NCI-H2107 treated with DMSO at 0.1 percent for 48 hours (cell line): Measurements from ENCODE around the gene ENTPD2.

Experiments used
- DNase-seq: peaks from one replicate; lab custom pipeline; 2025; ENCODE audit not compliant: unreplicated experiment; lab: John Stamatoyannopoulos, UW

ENTPD2 gene

DNA sequence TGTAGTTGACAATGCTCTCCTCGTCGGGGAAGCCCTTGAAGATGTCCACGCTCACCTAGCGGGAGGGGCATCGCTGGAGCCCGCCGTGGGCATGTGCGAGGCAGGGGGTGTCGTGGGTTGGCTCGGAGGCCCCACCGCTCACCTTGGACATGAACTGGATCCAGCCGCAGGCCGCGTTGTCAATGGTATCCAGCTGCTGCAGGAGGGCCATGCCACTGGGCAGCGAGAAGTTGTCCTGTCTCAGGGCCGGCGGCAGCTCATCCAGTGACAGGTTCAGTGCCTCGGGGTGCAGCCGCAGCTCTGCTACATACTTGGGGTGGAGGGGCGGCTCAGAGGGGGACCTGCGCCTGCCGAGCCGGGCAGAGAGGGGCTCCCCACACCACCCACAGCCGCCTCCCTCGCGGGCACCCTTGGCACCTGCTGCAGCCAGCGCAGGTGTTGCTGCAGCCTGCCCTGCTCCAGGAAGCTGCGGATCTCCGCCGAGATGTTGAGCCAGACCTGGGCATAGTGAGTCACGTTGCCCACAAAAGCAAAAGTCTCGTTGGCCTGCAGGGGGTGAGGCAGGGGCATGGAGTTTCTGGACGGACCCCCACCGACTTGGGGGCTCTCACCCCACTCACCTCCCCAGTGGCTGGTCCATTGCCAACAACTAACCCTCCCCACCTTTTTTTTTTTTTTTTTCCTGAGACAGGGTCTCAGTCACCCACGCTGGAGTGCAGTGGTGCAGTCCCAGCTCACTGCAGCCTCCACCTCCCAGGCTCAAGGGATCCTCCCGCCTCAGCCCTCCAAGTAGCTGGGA is 34.9 kb downstream of the ENTPD2 start:
- DNase-seq = no peak

DNA sequence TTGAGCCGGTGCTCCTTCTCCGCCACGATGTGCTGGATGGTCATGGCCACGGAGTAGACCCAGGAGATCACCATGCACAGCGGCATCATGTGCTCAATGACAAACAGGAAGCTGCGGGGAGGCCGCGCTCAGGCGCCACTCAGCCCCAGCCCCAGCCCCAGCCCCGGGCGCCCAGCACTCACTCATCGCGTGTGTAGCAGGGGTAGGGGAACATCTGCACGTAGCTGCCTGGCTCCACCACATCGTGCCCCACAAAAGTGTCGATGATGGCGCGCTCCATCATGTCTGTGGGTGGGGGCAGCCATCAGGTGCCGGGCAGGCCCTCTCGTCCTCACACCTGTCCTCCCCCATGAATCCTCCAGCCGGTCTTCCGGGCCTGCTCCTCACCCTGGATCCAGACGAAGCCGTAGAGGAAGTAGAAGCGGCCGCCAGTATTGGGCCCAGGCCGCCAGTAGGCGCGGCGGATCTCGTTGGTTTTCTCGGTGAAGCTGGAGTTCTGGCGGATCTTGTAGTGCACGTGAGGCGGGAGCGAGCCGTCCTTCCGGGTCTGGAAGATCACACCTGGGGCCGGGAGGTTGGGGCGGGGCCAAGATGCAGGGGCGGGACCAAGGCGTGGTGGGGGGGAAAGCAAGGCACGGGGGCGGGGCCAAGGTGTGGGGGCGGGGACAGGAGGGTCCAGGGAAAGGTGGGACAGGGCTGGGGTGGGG is 35.9 kb downstream of the ENTPD2 start:
- no peak for DNase-seq

DNA sequence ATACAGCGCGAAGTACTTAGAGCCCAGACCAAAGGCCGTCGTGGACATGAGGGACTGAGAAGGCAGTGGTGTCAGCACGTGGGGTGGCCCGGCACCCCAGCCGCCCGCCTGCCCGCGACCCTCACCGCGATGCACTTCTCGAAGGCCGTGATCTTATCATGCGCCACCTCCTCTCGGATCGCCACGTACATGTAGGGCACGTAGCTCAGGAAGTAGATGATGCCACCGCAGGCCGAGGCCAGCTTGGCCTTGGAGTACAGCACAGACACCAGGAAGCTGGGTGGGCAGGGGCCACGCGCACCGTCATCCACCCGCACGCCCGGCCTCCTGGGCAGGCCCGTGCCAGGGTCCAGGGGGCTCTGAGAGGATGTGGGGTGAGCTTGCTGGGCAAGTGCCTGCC is 36.8 kb downstream of the ENTPD2 start:
- DNase-seq = no peak

DNA sequence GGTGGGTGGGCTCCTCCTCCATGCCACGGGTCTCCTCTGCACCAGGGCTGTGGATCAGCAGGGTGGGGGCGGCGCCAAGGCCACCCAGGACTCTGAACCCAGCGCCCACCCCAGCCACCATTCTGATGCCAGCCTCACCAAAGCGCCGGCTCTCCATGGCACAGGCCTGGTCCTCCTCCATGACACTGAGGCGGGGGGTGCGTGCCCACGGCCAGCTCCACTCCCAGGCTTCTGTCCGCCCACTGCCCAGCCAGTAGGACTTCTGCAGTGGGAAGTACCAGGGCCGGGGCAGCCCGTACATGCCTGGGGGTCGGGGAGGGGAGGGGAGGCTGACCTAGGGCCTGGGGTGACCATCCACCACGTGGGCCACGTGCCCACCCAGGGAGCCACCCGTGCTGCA is 37.4 kb downstream of the ENTPD2 start:
- DNase-seq = no peak

DNA sequence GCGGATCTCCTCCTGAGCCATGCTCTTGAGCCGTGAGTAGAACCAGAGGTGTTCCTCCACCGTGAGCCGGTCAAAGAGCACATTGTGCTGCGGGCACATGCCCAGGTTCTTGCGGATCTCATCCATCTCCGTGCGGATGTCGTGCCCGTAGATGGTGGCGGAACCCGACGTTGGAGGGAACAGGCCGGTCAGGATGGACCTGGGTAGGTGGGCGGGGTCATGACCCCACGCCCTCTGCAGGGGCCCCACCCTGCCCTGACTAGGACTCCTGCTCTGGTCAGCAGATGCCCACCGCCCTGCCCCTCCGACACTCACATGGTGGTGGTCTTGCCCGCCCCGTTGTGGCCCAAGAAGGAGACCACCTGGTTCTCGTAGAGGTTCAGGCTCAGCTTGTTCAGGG is 37.9 kb downstream of the ENTPD2 start:
- DNase-seq = no peak

DNA sequence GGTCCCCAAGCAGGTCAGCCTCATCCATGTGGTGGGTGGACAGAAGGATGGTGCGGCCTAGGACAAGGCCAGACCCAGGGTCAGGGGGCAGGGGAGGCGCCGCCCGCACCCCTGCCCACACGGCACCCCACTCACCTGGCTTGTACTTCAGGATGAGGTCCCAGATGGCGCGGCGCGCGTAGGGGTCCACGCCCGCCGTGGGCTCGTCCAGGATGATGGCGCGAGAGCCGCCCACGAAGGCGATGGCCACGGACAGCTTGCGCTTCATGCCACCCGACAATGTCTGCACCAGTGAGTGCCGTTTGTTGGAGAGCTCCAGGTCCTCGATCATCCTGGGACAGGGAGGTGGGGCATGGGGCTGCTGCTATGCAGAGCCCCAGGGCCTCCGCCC is 38.3 kb downstream of the ENTPD2 start:
- DNase-seq = no peak

DNA sequence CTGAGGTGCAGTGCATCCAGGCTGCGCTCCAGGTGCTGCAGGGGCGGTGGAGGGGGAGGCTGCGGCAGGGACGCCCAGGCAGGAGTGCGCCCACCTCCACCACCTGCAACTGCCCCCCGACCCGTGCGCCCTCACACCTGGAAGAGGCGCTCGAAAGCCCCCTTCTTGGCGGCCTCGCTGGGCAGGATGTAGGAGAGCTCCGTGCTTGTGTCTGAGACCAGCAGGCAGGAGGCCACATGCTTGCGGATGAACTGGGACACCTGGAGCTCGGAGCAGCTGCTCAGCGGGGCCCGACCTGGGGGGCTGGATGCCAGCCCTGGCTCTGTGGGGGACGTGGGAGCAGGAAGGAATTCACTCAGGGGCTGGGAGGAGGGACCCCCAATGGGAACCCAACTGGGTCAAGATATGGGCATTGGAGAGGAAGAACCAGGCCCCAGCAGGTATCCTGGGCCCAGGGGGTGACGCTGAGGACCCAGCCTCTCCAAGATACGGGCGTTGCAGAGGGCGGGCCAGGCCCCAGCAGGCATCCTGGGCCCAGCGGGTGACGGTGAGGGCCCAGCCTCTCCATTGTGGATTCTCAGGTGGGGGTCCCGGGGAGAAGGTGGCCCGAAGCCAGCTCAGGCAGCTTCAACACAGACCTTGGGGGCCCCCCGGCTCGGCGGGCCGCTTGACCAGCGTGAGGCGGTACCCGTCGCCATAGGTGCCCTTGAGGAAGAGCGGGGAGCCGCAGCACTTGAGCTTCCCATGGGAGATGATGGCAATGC is 38.9 kb downstream of the ENTPD2 start:
- DNase-seq = no peak

DNA sequence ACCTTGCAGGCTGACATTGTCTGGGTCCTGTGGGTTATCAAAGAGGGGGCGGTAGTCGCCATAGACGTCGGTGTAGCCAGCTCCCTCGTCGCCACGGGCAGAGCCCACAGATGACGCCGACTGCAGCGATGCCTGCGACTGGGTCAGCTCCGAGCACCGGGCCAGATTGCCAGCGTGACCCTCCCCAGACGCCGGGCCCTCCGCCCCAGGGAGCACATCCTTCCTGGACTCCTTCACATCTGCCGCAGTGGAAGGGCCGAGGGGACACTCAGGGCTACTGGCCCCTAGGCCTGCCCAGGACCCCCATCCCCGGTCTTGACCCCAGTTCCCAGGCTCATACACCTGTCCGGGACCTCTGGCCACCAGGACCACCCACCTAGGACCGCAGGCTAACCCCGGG is 39.7 kb downstream of the ENTPD2 start:
- no peak for DNase-seq

DNA sequence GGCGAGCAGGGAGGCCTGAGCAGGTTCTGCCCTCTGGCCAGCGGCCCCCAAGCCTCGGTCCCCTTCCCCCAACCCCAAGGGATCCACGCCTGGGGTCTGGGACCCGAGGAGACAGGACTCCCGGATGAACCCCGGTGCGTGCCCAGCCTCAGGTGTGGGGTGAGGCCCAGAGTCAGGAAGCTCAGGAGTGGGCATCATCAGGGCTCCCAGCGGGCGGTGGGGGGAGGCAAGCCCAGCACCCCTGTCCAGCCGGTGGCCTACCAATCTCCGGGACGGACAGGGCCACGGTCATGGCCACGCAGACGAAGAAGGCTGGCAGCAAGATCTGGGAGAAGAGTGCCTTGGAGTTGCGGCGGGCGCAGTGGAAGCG is 40.3 kb downstream of the ENTPD2 start:
- no peak for DNase-seq

DNA sequence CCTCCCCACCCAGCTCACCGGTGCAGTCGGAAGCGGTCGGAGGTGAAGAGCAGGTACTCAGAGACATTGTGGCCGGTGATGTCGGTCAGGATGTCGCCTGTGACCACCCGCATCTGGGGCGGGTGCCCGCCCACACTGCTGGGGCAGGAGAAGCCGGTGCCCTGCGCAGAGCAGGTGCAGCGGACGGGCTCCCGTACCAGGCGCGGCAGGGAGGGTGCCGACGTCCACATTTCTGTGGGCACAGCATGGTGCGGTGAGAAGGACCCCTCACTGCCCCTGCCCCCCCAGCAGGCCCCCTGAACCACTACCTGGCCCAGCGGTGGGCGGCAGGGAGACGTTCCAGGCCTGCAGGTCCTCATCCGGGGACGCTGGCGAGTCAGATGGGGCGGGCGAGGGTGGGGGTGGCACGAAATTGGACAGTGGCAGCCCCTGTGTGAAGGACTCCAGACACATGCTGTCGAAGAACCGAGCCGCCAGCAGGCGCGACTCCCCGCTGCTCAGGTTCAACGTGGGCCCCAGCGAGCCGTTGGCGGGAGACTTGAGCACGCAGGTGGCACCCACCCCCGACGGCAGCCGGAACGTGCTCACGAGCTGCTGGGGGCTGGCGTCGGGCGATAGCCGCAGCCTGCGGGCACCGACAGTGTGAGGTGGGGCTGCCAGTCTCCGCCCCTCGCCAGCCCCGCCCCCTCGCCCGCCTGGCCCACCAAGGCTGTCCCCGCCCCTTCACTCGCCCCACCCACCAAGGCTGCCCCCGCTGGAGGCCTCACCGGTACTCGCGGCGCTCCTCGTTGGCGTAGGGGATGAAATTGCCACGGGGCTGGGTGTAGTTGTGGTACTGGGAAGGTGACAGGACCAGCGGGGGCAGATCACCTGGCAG is 40.9 kb downstream of the ENTPD2 start:
- no peak for DNase-seq

DNA sequence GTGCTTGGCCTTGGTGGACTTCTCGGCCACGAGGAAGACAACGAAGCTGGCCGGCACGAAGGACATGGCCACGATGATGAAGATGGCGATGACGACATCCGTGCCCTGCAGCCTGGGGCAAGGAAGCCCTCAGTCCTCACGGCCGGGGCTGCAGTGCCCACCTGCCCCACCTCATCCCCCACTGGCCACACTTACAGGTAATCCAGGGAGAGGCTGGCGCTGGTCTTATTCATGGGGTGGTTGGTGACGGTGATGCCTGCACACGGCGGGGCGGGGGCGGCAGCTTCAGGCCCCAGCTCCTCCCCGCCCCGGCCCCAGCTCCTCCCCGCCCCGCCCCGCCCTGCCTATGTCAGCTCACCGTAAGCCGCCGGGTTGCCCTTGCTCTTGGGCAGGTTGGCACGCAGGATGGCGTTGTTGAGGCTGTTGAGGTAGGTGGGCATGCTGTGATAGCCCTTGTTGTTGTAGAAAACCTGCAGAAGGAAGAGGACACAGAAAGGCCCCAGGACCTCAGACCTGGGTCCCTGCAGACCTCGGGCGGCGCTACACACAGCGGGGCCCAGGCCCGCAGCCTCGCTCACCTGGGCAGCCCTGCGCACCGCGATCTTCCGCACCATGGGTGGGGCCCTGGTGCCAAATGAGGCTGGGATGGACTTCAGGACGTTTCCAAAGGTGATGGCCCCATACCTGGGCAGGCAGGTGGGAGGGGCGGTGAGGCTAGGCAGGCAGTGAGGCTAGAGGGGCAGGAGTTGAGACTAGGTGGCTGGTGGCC is 41.8 kb downstream of the ENTPD2 start:
- no peak for DNase-seq

DNA sequence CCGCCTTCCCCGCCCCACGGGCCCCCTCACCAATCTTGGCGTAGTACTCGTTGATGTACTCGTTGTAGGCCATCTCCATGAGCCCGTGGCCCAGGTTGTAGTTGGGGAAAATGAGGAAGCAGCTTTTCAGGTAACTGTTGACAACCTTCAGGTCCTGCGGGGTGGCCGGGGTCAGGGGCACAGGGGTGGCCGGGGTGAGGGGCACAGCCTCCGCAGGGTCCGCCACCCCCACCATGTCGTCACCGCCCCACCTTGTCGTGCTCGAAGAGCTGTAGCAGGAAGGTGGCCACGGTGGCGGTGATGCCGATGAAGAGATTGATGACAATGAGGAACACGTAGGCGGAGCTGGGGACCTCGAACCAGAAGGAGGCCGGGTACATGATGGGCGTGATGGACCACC is 42.7 kb downstream of the ENTPD2 start:
- no peak for DNase-seq

DNA sequence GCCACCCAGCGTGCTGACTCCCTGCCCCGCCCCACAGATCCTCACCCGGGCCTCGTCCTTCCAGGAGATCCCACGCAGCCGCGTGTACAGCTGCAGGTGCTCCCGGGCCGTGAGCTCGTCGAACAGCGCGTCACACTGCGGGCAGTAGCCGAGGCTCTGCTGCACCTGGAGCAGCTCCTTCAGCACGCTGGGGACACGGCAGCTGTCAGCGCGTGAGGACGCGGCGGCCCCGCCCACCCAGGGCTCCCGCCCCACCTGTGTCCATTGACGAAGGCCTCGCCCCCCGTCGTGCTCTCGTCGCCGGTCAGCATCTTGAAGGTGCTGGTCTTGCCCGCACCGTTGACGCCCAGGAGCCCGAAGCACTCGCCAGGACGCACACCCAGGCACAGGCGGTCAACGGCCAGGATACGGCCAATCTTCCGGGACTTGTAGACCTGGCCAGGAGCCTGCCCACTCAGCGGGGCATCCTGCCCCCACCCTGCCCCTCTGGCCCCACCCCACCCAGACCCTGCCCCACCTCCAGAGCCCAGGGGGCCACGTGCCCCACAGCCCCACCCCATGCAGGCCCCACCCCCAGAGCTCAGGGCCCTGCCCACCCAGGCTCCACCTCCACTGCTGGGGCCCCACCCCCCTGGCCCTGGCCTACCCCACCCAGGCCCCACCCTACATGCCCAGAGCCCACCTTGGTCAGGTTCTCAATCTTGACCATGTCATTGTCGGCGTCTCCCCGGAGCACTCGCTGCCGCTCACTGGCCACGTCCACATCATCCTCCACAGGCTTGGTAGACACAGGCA is 43.7 kb downstream of the ENTPD2 start:
- no peak for DNase-seq

DNA sequence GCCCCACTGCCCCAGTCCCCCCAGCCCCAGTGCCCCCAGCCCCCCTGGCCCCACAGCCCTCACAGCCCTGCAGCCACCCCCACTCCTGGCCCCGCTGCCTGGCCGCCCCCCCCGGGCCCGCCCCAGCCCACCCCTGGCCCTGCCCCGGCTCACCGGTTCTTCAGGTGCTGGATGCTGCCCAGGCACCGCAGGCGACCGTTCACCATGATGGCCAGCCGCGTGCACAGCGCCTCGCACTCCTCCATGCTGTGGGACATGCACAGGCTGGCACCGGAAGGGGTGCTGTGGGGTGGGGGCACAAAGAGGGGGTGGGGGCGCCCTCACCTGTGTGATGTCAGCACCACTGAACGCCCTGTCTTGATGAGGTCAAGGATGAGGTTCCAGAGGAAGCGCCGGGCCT is 44.6 kb downstream of the ENTPD2 start:
- no peak for DNase-seq

DNA sequence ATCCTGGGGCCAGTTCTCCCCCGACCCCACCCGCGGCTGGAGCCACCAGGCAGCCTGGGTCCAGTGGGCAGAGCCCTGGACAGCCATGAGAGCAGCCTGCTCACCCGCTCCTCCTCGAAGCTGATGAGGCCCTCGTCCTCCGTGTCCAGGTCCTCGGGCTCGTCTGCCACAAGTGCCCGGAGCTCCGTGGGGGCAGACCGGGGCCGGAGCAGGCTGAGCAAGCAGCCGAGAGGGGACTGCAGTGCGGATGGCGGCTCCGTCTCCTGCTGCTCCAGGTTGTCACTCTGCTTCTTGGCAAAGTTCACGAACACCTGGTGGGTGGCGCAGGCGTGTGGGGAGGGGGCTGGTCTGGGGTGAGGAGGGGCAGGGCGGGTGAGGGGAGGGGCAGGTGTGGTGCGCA is 45.5 kb downstream of the ENTPD2 start:
- DNase-seq = no peak

DNA sequence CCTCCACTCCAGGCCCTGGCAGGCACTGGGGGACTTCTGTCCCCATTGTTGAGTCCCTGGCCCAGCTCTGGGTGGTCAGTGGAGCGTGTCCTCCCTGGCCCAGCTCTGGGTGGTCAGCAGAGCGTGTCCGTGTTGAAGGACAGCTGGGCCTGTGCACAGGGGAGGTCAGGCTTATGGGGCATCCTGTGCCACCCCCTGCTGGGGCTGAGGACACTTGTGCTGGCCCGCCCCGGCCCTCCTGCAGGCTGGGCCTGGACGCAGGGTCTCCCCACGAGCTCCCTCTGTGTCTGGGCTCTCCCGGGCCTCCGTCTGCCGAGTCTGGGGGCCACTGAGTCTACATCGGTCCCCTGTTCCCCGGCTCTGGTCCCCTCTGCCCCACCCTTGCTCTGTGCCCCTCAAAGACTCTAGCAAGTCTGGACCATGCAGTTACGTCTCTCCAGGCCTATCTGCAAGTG is 46.0 kb downstream of the ENTPD2 start:
- DNase-seq = no peak

DNA sequence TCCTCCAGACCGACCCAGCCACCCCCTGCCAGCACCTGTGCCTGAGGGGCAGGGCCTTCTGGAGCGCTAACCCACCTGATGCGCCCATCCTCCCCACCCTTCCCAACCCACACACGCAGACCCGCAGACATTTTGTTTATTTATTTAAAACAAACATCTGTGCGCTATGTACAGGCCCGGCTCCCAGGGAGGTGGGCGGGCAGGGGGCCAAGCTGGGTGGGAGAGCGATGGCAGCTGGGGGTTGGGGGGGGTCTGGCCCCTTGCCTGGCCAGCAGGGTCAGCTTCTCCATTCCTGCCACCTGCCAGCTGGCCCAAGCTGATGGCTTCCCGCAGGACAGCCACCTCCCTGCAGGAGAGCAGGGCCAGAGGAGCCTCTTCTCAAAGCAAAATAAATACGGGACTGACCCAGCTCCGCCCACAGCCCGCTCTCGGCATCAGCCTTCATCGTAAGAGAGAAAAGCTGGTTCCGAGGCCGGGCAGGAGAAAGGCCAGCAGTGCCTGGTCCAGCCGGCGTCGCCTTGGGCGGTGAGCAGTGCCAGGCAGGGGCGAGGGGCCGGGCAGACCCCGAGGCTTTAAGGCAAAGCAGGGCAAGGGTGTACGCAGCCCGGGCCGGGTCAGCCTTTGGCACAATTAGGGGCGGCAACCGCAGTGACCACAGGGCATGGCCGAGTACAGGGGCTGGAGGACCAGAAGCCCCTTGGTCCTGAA is 46.6 kb downstream of the ENTPD2 start:
- no peak for DNase-seq

DNA sequence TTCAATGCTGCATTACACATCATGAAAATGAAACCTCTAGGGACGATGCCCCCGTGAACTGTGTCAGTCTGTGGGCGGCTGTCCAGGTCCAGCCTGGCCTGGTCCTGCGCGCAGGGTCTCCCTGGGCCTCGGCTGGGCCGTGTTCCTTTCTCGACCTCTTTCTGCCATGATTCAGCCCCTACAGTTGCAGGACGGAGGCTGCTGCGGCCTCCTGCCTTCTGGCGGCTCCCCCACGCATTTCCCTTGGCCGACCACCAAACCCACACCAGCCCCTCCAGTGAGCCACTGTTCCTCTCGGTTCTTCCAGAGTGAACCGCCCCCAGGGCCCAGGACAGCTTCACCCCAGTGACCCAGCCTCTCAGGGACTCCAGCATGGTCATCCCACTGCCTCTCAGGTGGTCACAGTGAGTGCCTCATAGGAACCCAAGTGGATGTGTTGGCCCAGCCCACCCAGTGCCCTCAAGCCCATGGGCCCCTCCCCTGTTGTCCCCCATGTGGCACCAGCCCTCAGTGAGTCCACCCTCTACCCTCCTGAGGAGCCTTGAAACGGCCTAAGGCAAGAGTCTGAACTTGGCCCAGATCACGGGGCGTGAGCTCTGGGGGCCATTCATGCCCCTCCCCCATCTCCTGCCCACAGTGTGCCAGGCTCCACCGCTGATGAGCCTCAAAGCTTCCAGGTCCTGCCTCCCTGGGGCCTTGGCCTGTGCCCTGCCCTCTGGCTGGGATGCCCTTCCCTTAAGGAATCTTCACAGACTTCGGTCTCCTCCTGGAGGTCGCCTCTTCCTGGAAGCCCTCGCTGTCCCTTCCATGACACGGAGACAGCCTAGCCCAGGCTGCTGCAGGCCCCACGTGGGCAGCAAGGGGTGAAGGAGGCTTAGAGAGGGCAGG is 47.5 kb downstream of the ENTPD2 start:
- no peak for DNase-seq
